Muscle of back (tissue), 11 donors: ENCODE results near the gene PRDM5. TPM values are rescaled to one million over a fixed set of nuclear protein-coding genes. Genes with fewer than 3 reads are reported as not detected.

Source experiments
- DNase-seq, 3 donors: peaks; one replicate each; pipeline versions ENCODE4 v3.0.0 to v3.0.0-alpha.2; 2013
- polyA plus RNA-seq, 10 donors: library from polyadenylated mRNA; unstranded; fragments of 120-200 nt; gene quantifications; one replicate each; pipeline ENCODE4 v1.2.1, GENCODE V29; 2013; ENCODE audit not compliant: insufficient read length in 10 of 10

Gene PRDM5
- polyA plus RNA-seq, 10 donors, result 8.1 to 14.0 (median 11.1) TPM

DNA sequence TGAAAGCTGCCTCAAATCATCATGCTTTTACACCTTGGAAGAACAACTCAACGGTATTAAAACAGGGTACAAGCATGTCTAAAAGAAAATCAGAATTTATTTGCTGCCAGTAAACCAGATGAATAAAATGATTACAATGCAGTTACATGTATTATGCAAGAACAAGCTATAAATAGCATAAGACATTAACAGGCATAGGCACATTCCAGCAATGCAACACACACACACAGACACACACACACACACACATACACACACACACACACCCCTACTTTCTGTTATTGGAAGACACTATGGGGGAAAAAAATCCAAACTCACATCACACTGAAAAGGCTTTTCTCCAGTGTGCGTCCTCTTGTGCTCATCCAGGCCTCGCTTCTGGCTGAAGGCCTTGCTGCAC is 212.5 kb downstream of the PRDM5 start:
- DNase-seq, result peak; percentile 17 to 67 (median 53)

DNA sequence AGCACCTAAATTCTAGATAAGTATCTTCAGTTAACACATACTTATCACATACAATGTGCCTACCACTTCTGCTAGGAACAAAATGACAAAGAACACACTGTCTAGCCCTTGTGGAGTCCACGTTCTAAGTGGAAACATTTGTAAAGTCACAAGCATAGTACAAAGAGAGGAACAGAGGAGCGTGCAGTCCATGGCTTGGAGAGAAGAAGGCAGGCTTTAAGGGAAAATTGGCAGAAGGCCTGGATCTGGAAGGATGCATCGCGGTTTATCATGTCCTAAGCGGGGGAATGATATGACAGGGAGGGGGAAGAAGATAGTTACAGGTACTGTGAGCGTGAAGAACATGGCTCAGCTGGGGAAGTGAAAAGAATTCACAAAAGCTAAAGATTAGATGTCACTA is 218.0 kb downstream of the PRDM5 start:
- DNase-seq, result peak; percentile 60 to 90 (median 66)

DNA sequence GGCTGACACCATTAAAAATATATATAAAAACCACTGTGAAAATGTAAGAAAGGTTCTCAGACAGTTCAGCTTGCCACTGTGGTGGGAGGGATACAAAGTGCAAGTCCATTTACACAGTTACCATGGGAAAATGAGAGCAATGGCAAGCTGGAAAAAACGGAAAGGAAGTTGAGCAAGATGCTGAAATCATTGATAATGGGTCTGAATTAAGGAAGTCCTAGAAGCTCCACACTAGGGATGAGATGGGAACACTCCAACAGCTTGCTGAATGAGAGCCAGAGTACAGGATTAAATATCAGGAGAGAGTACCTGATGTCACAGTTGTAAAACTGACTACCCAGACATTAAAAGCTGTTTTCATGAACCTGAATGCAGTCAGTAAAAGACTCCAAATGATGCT is 218.6 kb downstream of the PRDM5 start:
- DNase-seq, result peak in 2 of 3 donors; percentile 48 to 84

DNA sequence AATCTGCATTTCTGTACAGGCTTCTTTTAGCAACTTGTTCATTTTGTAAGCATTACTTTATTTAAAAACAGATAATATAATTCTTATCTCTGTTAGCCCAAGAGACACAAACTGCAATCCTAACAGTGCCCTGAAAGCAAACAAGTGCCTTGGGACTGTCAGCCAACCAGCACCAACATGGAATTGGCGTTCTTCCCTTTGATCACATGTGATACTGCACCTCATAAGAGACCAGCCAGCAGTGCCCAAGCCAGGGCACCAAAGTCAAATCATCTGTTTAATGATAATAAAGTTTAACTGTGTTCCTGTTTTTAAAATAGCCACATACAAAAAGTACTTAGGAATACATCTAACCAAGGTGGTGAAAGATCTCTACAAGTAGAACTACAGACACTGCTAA is 223.2 kb downstream of the PRDM5 start:
- DNase-seq, result no peak

DNA sequence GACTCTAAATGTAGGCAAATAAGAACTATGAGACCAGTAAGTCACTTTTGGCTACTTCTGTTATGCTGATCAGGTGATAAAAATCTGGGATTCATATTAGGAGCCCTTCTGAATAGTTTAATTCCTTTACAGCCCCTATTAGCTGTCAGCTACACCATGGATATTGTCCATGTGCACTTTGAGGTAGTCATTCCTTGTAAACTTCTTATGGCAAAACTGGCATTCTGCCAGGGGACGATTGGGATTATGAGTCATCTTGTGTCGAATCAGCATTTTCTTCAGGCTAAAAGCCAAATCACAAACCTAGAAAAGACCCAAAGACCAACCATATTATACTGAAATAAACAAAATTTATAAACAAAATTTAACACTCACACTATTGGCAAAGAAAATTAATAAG is 227.6 kb downstream of the PRDM5 start:
- peak; percentile 43 to 58 (median 45) for DNase-seq

DNA sequence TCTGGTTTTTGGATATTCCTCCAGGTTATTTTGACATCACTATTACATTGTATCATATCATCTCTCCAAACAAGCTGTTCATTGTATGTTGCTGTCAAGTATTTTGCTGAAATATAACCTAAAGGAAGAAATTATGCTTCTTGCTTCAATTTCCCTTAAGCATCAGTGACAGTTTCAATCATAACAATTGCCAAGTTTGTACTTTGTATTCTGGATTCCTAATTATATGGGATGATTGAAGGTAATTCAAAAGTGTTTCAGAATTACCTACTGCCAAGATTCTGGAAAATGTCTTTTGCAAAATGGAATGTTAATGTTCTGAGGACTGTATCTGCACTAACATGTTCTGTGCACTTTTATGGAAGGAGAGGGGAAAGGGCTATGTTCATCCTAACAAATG is 228.7 kb downstream of the PRDM5 start:
- DNase-seq, result peak in 1 of 3 donors; percentile 45

DNA sequence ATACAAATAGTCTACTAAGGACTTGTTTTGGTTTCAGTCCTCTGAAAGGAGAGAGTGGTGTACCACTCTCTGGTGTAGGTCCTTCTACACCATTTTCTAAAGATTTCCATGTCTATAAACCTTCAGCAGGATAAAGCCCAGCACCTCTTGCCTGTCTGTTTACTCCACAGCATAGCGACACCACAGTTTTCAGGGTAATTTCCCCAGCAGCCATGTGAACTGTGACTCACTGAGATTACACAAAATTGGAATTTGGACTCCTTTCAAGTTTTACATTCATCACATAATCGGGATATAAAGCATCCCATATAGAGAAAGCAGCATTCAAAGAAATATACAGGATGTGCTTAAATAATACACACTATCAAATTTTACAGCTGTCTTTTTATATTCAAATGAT is 229.6 kb downstream of the PRDM5 start:
- DNase-seq, result peak in 2 of 3 donors; percentile 47 to 78

DNA sequence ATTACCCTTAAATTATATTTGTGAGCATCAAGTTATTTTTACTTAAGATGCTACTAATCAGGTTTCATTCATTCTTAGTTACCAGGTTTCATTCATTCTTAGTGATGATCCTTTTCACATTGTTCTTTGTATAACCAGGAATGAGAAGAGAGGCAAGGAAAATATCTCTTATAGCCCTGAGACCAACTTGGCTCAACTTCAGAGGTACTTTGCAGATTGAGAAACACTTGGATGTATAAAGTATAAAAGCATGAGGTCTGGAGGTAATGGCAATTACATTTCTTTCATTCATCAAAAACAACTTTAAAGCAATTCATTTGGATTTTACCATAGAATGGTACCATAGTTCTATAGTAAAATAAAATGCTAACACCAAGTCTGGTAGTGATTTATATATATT is 231.0 kb downstream of the PRDM5 start:
- peak in 2 of 3 donors; percentile 28 to 30 for DNase-seq

DNA sequence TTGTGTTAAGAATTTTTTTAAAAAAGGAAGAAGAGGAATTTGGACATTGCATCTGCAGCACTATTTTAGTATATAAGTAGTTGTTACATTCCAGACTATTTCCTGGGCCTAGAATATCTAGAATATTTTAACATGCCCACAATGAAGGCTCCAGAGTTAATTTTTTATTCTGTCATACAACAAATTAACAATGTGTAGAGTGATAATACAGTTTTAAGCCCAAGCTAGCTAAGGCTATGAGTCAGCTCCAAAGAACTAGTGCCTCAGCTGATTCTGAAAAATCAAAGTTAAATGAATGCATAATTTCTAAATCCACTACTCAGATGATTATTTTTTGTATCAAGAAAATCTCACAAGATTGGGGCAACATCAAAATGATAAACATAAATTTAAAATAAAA is 231.4 kb downstream of the PRDM5 start:
- no peak for DNase-seq

DNA sequence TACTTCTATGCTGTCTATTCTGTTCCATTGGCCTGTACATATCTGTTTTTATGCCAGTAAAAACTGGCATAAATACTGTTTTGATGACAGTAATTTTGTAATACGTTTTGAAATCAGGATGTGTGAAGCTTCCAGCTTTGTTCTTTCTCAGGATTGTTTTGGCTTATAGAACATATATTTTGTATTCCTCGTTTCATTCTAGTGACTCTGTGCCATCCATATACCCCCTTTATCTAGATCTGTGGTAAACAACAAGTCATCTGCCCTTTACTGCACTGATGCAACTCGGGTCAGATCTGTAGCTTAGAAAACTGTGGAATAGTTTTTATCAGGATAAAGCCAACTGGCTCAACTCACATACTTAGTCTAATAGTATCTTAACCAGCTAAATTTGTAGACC is 233.7 kb downstream of the PRDM5 start:
- no peak for DNase-seq

DNA sequence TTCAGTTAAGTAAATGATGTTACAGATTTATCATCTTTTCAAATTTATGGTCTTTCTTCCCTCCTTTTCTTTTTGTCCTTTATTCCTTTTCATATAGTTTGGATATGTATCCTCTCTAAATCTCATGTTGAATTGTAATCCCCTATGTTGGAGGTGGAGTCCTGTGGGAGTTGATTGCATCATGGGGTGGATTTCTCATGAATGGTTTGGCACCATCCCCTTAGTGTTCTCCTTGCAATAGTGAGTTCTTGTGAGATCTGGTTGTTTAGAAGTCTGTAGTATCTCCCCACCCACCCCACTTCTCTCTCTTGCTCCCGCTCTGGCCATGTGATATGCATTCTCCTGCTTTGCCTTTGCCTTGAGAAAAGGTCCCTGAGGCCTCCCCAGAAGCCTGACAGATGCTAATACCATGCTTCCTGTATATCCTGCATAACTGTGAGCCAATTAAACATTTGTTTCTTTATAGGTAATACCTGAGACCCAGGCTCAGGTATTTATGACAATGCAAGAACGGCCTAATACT is 236.7 kb downstream of the PRDM5 start:
- no peak for DNase-seq

DNA sequence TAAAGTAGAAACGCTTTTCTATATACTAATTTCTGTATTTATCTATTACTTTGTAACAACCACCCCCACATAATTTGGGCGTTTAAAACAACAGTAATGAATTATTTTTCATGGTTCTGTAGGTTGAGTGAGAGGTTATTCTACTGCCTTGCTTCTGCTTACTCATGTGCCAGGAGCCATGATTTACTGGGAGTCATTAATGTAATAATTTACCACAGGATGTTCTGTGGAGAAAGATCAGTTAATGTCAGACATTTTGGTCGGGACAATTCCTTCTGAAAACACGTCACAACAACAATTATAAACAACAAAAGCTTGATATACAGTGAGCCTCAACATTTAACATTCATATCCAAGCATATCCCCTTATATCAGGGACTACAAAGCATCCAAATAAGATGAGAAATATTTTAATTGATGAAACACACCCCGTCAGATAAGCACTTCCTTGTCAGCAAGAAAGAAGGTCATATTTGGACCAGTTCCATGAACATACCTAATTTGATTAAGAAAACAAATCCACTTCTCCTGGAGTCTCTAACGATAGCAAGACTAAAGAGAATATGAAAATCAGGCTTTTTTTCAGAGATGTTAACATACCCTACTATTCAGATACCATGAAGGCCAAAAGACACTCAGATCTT is 238.5 kb downstream of the PRDM5 start:
- no peak for DNase-seq

DNA sequence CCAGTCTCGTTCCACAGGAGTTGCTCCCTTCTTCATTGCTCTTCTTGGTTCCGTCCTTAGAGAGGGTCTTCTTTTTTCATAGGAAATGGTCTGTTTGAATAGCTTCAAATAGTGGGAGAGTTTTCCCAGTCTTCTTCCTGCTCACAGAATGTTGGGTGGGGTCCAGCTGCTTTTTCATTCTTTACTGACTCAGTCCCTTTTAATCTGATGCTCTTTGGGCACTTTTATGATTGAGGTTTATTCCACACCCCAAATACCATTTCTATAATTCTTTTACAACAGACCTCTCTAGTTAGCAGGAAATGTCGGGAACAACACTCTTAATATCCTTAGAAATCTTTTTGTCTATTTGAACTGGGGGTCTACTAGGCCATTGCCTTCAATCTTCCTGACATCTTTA is 239.5 kb downstream of the PRDM5 start:
- DNase-seq, result no peak

DNA sequence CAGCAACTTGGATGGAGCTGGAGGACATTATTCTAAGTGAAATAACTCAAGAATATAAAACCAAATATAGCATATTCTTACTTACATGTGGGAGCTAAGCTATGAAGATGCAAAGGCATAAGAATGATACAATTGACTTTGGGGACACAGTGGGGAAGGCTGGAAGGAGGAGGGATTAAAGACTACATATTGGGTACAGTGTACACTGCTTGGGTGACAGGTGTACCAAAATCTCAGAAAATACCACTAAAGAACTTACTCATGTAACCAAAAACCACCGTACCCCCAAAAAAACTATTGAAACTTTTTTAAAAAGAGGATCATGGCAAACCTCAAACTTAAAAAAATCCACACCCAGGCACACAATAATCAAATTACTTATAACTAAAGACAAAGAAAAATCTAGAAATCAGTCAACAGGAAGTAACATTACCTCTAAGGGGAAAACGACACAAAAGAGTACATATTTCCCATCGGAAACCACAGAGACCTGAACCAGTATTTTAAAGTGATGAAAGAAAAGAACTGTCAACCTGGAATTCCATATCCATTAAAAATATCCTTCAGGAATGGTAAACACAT is 241.8 kb downstream of the PRDM5 start:
- DNase-seq, result no peak

DNA sequence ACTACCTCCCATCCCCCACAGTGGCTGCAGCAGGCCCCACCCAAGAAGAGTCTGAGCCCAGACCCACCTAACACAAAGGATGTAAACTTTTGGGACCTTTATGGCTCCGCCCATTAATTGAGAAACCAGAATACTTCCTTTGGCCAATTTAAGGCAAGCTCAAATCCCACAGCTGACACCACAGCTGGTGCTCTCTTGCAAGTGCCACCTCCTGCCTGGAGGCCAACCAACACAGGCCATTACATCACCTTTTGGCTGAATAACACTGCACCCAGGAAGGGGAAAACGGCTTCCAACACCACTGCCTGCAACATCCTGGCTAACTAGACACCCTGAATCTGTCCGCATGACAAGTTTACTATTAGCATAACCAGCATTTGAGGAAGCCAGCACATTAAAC is 248.8 kb downstream of the PRDM5 start:
- DNase-seq, result no peak

DNA sequence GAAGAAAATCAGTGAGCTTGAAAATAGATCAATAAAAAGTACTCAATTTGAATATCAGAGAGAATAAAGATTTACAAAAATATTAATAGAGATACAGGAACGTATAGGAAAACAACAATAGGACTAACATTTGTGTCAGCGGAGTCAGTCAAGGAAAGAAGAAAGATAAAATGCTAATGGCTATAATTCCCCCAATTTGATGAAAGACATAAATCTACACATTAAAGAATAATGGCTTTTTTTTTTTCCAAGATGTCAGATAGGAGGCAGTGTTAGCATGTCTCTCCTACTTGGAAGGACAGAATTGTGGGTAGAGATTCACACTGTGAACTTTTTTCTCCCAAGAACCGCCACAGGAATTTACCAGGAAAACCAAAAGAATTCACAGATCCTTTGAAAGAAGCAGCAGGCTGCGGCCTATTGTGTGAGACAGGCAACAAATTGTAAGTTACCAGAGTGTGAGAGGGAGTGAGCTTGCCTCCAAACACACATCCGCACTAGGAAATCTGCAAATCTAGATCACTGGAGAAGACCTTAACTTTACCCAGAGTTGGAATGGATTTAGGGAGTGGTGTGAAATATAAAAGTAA is 249.9 kb downstream of the PRDM5 start:
- DNase-seq, result no peak

DNA sequence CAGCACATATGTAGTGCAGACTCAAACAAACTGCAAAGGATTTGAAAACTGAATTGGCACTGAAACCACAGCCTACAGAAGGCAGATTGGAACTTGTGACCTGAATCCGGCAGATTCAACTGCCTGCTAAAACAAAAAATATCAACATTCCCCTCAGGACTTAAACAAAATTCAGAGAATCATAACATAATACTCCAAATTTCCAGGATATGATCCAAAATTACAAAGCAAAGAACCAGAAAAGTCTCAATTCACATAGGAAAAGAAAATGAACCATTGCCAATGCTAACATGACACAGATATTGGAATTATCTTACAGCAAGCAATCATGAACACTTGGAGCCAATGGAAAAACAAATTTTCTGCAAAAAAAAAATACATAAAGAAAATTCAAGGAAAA is 250.4 kb downstream of the PRDM5 start:
- DNase-seq, result peak; percentile 59 to 87 (median 65)

DNA sequence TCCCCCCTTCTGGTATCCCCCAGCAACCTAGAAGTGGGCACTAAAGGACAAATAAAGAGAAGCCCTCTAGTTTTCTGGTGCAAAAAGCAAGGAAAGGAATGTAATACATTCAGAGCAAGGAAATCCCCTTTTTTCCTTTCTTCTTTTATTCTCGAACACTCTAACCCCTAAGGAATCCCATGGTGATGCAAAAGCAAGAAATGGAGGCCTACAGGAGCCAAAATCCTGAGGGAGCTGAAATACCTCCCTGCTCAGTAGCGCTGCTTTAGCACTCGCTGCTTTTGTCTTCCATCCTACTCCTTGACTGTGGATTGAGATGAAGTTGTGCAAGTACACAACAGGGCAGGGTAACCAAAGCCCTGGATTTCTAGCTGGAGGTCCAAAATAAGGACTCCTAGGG is 251.0 kb downstream of the PRDM5 start:
- peak in 2 of 3 donors; percentile 10 for DNase-seq

DNA sequence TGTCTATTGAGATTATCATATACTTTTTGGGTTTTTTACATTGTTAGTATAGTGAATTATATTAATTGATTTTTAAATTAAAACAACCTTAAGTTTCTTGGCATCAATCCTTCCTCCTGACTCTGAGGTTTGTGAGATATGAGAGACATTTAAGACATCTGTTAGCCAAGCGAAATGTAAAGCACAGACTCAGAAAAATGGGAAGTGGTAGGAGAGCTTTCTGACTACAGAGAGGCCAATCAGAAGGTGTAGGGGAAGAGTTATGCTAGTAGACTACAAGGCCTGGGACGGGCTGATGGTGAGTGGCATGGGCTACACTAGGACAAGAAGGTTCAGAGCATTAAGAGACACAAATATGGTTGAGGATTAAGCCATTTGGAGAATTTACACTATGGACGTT is 255.4 kb downstream of the PRDM5 start:
- DNase-seq, result no peak

DNA sequence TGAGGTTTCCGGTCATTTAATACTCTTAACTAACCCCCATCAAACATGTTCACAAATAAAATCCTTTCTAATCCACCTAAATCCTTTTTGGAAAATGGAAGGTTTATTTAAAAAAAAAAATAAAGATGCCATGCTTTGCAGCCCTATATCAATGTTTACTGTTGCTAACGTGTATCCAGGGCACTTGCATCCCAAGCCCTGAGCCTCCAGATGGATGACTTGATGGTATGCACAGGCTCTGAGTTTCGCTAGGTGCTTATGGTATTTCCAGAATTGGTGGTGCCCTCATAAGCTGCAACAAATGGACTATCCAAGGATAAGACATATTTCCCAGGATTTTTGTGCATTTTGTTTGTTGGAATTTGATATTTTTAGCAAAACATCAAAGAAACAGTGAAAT is 257.7 kb downstream of the PRDM5 start:
- DNase-seq, result no peak

DNA sequence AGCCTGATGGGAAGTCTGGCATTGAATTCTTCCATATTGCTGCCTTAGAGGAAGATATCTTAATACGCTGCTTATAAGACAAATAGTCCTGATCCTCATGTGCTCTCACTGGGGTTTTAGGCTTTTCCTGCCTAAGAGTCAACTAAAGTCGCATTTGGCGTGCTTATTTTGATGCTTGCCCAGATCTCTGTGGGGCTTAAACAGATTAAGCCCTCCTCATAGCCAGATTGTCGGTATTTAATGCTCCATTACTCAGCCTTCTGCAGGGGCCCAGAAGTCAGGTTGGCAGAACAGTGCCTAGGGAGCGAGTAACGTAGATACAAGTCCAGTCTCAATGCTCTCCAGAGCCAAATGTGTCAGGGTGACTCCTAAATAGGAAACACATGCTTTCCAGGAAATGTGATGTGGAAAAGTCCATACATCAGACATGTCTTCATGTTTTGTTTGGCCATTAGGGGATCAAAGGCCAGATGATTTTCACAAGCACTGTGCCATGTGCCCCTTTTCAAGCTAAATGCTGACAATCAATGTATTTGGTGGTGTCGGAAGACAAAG is 262.8 kb downstream of the PRDM5 start:
- peak in 1 of 3 donors; percentile 22 for DNase-seq

DNA sequence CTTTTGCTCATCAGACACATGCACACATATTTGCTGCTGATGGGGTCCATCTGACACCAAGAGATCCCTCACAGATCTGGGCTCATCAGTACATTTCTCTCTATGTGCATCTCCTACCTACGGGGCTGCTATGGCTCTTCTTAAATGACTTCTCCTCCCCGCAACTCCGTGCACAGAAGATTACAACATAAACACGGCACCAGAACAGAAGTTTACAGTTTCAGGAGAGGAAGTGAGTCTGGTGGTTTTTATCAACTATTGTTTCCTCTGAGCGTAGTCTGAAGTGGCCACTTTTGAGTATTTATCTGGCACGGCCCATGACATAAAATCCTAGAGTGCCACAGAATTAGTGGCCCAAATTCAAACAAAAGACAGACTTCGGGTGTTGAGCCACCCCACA is 263.8 kb downstream of the PRDM5 start:
- DNase-seq, result no peak
